ENCODE results near the gene FAM107A. TPM values are rescaled to one million over a fixed set of nuclear protein-coding genes. Genes with fewer than 3 reads are reported as not detected.

The FAM107A gene
- total RNA-seq, 1 donor, result not detected

GRCh38 chr3:58584690-58585004, 7.5 kb upstream of the FAM107A start:
- DNase-seq (ENCODE audit: low read depth), result no peak
- no peak for TF ChIP-seq CTCF (IDR thresholded peaks at IDR 0.05; ENCODE audit: insufficient read depth, low read depth, low read length)
- peak overlapping the region; percentile 67 for H3K4me3 ChIP-seq (ENCODE audit: low read depth, low read length)

- no peak for TF ChIP-seq CTCF (IDR thresholded peaks at IDR 0.05; ENCODE audit: insufficient read depth, low read depth, low read length)
- DNase-seq (ENCODE audit: low read depth), result no peak
- H3K4me3 ChIP-seq (ENCODE audit: low read depth, low read length), result no peak overlapping the region
Measured at GRCh38 chr3:58581328-58582091, 4.3 kb upstream of the FAM107A start.

GRCh38 chr3:58580826-58581327, 3.7 kb upstream of the FAM107A start:
- peak; percentile 47 for DNase-seq (ENCODE audit: low read depth)
- H3K4me3 ChIP-seq (ENCODE audit: low read depth, low read length), result no peak overlapping the region
- TF ChIP-seq CTCF (IDR thresholded peaks at IDR 0.05; ENCODE audit: insufficient read depth, low read depth, low read length), result no peak

- DNase-seq (ENCODE audit: low read depth), result no peak
- no peak overlapping the region for H3K4me3 ChIP-seq (ENCODE audit: low read depth, low read length)
- TF ChIP-seq CTCF (IDR thresholded peaks at IDR 0.05; ENCODE audit: insufficient read depth, low read depth, low read length), result no peak
Measured at GRCh38 chr3:58578873-58579272, 1.7 kb upstream of the FAM107A start.

- H3K4me3 ChIP-seq (ENCODE audit: low read depth, low read length), result no peak overlapping the region
- no peak for TF ChIP-seq CTCF (IDR thresholded peaks at IDR 0.05; ENCODE audit: insufficient read depth, low read depth, low read length)
- no peak for DNase-seq (ENCODE audit: low read depth)
Measured at GRCh38 chr3:58576716-58577115, 475 bp downstream of the FAM107A start.

GRCh38 chr3:58575971-58576652, 1.1 kb downstream of the FAM107A start:
- no peak for TF ChIP-seq CTCF (IDR thresholded peaks at IDR 0.05; ENCODE audit: insufficient read depth, low read depth, low read length)
- H3K4me3 ChIP-seq (ENCODE audit: low read depth, low read length), result no peak overlapping the region
- no peak for DNase-seq (ENCODE audit: low read depth)
